NCI-H2081 (cell line): ENCODE data around the gene SLC6A7.

Experiments used
- DNase-seq, 2 experiments: peaks; one replicate each; lab custom pipeline; 2025; lab: John Stamatoyannopoulos, UW

The SLC6A7 gene

DNA sequence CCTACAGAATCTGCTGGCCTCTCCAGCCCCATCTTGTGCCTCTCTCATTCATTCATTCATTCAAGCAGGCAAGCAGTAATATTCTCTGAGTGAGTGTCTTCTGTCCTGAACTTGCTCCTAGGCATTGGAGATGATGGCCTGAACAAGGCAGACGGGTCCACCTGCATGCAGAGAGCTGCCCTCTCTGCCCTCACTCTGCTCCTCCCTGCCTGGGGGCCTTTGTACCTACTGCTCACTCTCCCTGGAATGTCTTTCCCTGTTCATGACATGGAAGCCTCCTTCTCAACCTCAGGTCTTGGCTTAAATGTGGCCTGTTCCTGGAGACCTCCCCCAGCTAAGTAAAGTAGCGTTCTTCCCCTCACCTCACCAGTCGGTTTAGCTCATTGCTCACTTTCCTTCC, 16.7 kb upstream of the SLC6A7 start:
- DNase-seq: no peak

DNA sequence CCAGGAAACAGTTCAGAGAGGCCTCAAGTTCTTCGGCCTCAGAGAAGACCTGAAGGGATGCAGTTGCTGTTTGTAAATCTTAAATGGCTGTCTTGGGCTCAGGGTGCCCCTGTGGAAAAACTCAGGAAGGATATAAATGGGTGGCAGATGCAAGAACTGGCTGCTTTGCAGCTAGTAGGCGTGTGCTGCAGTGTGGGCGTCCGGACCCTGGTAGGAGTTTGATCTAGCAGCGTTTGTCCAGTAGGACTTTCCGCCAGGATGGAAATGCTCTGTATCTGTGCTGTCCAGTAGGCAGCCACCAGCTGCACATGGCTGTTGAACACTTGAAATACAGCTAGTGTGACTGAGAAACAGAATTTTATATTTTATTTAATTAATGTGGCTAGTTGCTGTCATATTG, 15.6 kb upstream of the SLC6A7 start:
- no peak for DNase-seq

- no peak for DNase-seq
Measured at GRCh38 chr5:150175076-150175475, 14.8 kb upstream of the SLC6A7 start.

GRCh38 chr5:150175536-150175935, 14.3 kb upstream of the SLC6A7 start:
- no peak for DNase-seq

- DNase-seq: no peak
Measured at GRCh38 chr5:150176745-150177477, 13.0 kb upstream of the SLC6A7 start.

GRCh38 chr5:150177721-150178120, 12.1 kb upstream of the SLC6A7 start:
- no peak for DNase-seq

DNA sequence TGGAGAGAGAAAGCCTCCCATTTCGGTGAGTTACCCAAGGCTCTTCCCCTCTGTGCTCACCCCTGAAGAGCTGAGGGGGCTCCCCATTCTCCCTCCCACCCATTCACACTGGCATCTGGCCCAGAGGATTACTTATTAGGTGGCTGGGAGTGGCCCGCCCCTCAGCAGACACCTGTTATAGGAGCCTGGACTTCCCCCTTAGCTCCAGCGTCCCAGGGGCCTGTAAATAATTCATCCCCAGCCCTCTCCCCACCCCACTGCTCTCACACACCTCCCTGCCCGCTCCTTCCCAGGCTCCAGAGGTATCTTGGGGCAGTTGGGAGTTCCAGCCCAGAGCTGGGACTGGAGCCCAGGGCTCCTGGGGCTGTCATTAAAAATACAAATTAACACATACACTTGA, 11.6 kb upstream of the SLC6A7 start:
- DNase-seq: no peak

- DNase-seq: no peak
Measured at GRCh38 chr5:150179019-150179620, 10.7 kb upstream of the SLC6A7 start.

DNA sequence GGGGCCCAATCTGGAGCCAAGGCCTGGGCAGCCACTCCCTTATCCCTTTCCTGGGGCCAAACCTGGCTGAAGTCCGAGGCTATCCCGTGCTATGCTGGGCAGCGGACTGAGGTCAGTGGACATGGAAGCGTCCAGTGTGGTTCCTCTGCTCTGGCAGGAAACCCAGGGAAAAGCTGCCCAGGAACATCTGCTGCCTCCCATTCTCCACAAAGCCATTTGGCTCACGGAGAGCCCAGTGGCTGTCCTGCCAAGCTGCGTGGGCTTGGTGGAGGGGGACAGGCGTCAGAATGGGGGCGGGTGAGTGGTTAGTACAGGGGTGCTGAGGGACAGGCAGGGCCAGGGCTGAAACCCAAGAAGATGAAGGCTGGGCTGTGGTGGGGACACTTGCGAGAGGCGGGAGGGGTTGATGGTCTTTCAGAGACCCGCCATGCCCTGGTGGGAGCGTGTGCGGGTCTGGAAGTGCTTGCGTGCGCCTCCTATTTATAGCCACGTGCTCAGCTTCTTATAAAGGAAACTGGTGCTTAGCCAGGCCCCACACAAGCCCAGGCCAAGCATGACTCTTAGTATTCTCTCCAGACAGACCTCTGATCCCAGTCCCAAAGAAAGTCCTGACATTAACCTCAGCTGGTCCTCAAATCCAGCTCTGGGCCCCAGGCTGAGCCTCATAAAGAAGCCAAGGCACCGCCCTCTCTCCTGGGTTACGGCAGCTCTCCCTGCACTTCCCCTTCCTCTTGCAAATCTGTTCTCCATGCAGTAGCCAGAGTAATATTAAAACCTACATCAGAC, 9.4 kb upstream of the SLC6A7 start:
- DNase-seq: no peak

- DNase-seq: no peak
Measured at GRCh38 chr5:150181027-150181426, 8.8 kb upstream of the SLC6A7 start.

DNA sequence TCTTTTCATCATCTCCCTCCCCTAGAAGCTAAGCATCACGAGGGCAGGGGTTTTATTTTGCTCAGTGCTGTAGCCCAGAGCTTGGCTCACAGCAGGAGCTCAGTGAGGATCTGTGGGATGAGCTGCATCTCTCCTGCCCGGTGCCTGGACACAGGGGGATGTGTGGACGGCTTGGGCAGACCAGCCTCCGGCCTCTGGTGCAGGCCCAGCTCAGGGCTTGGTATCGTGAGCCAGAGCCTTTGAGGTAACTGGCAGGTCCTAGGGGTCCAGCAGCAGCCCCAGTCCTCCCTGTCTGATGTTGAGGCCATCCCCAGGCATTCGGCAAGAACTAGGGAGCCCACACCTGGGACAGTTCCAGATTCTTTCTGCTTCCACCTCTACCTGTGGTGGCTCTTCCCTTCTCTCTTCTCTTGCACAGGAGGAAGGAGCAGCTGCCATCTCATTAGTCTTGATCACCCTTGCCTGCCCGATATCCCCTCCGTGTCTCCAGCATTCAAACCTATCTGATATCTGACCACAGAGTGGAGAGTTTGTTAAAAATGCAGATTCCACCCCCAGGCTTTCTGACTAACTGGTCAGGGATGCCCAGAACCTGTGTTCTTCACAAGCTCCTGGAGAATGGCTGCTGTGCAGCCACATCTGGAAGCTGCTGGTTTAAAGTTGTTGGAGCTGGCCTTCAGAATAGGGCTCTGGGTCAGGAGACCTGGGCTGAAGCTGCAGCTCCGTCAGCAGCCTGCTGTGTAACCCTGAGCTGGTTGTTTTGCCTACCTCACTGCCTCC, 7.9 kb upstream of the SLC6A7 start:
- no peak for DNase-seq

- DNase-seq: no peak
Measured at GRCh38 chr5:150182774-150183173, 7.1 kb upstream of the SLC6A7 start.

DNA sequence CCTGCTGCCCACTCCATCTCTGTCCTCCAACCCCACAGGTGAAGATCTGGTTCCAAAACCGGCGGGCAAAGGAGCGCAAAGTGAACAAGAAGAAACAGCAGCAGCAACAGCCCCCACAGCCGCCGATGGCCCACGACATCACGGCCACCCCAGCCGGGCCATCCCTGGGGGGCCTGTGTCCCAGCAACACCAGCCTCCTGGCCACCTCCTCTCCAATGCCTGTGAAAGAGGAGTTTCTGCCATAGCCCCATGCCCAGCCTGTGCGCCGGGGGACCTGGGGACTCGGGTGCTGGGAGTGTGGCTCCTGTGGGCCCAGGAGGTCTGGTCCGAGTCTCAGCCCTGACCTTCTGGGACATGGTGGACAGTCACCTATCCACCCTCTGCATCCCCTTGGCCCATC, 6.4 kb upstream of the SLC6A7 start:
- no peak for DNase-seq

DNA sequence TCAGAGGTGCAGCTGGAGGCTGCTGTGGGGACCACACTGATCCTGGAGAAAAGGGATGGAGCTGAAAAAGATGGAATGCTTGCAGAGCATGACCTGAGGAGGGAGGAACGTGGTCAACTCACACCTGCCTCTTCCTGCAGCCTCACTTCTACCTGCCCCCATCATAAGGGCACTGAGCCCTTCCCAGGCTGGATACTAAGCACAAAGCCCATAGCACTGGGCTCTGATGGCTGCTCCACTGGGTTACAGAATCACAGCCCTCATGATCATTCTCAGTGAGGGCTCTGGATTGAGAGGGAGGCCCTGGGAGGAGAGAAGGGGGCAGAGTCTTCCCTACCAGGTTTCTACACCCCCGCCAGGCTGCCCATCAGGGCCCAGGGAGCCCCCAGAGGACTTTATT, 5.9 kb upstream of the SLC6A7 start:
- no peak for DNase-seq

DNA sequence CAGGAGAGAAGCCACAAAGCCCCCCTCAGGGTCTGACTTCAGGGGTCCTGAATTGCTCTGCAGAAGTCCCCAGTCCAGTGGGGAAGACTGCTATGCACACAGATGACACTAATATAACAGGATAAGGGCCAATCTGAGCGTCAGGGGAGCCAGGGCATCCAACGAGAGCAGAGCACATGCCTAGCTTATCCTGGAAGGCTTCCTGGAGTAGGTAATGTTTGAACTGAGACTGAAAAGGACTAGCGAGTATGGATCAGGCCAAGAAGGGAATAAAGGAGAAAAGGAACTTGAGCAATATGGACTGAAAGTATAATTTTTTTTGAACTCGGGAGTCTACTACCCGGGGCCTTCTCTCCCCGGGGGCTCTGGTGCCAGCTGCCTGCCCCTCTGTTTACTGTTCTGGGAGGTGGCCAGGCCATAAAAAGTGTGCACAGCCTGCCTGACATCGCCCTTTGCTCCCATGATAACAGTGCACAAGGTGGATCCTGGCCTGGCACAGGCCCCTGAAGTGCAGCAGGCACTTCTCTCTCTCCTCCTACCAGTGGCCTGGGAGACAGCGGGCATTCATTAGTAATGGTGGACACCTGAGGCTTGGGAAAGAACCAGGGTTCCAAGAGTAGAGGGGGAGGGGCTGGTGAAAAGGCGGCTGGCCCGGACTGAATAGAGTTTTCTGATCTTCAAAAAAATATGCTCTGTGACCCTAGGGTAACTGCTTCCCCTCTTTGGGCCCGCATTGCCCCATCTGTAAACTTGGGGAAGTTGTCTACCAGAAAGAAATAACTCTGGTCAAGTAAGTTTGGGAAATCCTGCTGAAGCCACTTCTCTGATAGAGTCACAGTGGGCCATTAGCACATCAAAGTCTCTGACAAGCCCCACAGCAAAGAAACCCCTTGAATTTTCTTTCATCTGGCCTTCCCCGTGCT, 4.6 kb upstream of the SLC6A7 start:
- no peak for DNase-seq

DNA sequence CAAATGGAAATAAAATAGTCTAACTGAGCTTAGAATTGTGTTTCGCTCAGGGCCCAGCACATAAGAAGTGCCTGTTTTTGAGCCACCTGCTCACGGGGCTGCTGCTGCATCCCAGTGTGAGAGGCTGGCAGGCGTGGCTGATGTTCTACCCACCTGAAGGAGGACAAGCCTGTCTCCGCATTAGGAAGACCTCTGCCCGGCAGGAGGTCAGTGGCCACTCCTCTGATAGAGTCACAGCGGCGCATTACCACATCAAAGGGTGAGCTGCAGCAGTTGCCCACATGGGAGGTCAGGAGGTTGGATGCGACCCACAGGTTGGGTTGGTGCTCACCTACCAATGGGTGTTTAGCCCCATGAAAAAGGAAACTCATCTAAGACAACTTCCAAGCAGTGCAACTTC, 3.7 kb upstream of the SLC6A7 start:
- DNase-seq: no peak

DNA sequence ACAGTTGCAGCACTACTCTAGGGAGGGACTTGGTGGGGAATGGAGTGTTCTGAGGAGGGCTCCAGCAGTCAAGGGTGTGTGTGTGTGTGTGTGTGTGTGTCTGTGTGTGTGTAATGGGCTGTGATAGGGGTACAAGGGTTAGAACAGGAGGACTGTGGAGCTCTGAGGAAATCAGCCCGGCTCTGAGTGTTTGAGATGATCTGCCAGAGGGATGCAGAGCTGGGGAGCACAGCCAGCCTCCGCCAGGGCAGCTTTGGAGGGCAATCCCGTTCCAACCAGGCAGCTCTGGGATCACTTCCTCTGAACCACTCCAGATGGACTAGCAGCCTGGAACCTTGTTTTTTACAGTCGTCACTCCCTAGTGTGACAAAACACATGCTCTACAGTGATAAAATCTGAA, 3.0 kb upstream of the SLC6A7 start:
- no peak for DNase-seq

GRCh38 chr5:150188146-150188842, 1.6 kb upstream of the SLC6A7 start:
- DNase-seq: no peak

DNA sequence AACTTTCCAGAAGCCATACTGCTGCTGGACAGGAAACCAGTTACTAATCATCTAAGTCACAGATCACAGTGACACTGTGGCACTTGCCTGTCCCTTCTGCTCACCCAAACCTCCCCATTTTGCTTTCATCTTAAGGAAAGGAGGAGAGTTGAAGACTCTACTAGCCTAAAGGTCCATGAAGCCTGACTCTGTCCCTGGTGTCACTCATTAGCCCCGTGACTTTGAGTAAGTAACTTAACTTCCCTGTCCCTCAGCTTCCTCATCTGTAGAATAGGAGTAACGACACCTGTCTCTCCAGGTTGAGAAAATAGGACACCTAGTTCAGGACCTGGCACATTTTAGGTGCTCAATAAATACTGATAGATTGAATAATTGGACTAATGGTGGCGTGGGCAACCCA, 536 bp upstream of the SLC6A7 start:
- DNase-seq: no peak

DNA sequence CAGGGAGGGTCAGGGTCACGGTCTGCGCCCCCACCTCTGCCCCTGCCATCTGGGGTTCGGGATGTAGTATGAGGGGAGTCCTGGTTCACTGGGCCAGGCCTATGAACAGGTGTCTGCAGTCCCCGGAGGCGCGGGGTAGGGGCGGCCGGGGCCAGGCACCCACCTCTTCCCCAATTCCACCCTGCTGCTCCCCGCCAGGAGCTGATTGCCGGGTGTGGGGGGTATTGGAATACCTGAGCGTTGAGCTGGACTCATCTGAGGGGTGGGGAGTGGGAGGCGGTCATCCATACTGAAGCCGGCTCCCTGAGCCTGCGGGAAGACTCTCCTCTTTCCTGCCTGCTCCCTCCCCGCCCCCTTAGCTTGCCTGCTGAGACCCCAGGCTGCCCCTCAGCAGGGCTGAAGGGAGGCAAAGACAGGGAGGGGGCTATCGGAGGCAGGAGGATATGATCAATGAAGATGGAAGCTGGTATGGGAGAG, 679 bp downstream of the SLC6A7 start:
- no peak for DNase-seq

GRCh38 chr5:150190987-150191386, 1.1 kb downstream of the SLC6A7 start:
- DNase-seq: no peak
